GM12864 (cell line): ENCODE data around the gene FAM24A.
A peak's percentile ranks its signal among the peaks of the same experiment; 100 is the strongest.

Source experiments
- DNase-seq: peaks from one replicate; pipeline ENCODE4 v3.0.0-alpha.2; 2011; ENCODE audit warnings: low read depth
- H3K4me3 ChIP-seq: 2 replicates; pipeline ENCODE4 v1.5.1; 2011; ENCODE audit warnings: mild to moderate bottlenecking, low read depth, low read length, control low read depth
- TF ChIP-seq, protein P1 (sequence below): IDR thresholded peaks from 2 replicates; pipeline ENCODE4 v1.5.1; 2011; ENCODE audit warnings: low read depth, mild to moderate bottlenecking, moderate library complexity, low read length, control low read depth, inconsistent platforms; ENCODE audit errors: missing control alignments

FAM24A gene

GRCh38 chr10:122875843-122876466, 34.5 kb upstream of the FAM24A start:
- no peak overlapping the region for H3K4me3 ChIP-seq
- DNase-seq, result no peak
- TF ChIP-seq, protein P1, sequence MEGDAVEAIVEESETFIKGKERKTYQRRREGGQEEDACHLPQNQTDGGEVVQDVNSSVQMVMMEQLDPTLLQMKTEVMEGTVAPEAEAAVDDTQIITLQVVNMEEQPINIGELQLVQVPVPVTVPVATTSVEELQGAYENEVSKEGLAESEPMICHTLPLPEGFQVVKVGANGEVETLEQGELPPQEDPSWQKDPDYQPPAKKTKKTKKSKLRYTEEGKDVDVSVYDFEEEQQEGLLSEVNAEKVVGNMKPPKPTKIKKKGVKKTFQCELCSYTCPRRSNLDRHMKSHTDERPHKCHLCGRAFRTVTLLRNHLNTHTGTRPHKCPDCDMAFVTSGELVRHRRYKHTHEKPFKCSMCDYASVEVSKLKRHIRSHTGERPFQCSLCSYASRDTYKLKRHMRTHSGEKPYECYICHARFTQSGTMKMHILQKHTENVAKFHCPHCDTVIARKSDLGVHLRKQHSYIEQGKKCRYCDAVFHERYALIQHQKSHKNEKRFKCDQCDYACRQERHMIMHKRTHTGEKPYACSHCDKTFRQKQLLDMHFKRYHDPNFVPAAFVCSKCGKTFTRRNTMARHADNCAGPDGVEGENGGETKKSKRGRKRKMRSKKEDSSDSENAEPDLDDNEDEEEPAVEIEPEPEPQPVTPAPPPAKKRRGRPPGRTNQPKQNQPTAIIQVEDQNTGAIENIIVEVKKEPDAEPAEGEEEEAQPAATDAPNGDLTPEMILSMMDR, result no peak

DNA sequence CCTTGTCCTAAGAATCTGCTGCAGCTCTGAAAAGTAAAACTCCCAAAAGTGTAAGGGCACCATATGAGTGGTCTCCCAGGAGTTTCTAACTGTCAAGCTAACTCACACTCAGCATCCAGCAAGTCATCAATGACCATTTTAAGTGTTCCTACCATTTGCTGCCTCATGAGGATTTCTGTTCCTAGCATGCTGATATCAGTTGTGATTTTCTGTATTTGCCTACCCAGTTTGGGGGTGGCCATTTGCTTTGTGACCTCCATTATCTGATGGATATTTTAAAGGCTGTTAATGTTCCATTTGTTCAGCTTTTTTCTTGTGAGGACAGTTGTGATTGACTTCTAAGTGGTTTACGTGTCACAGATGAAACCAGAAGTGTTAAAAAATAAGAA, 33.9 kb upstream of the FAM24A start:
- no peak overlapping the region for H3K4me3 ChIP-seq
- TF ChIP-seq, protein P1, result no peak
- DNase-seq, result no peak

GRCh38 chr10:122877264-122877663, 33.1 kb upstream of the FAM24A start:
- TF ChIP-seq, protein P1, result no peak
- DNase-seq, result no peak
- no peak overlapping the region for H3K4me3 ChIP-seq

DNA sequence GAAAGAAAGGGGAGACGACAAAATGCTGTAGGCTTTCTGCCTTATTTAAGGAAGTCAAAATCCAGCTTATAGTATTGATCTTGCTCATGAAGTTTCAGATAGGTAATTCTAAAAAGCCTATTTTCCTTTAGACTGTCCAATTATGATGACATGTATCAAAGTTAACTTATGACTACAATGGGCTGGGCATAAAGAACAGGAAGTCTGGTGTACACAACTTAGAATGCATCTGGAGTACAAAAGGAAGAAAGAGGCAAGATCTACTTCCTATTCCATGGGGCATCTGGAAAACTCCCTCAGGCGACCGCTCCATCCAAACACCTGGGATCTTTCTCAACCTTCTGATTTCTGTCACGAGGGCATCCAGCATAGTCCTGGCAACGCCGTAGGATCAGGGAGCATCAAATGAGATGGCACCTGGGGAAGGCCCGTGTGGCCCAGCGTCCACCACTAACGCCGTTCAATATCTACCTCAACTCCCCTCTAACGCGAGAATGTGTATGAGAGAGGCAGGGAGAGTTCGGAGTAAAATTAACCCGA, 31.5 kb upstream of the FAM24A start:
- DNase-seq, result no peak
- TF ChIP-seq, protein P1, result no peak
- peak overlapping the region; percentile 91 for H3K4me3 ChIP-seq

GRCh38 chr10:122879339-122880273, 30.8 kb upstream of the FAM24A start, which contains the start of gene FAM24B:
TSS of gene FAM24B (minus strand) at chr10:122879581. CDS start at chr10:122850515, 29,066 bp downstream.
- H3K4me3 ChIP-seq, result peak within 1 kb of the TSS; percentile 91
- peak; percentile 97 for DNase-seq
- TF ChIP-seq, protein P1, result no peak

GRCh38 chr10:122882766-122883165, 27.6 kb upstream of the FAM24A start:
- no peak for DNase-seq
- TF ChIP-seq, protein P1, result no peak
- H3K4me3 ChIP-seq, result no peak overlapping the region
